Liver (tissue), 9 donors: ENCODE data around the gene IFITM5. TPM values are rescaled to one million over a fixed set of nuclear protein-coding genes. Genes with fewer than 3 reads are reported as not detected.

Source experiments
- DNase-seq: peaks from one replicate; pipeline ENCODE4 v3.0.0-alpha.2; 2017; ENCODE audit warnings: low spot score
- H3K27ac ChIP-seq, 2 donors: one replicate each; pipeline ENCODE4 v1.7.0; 2013; ENCODE audit warnings: inconsistent platforms in 2 of 2, low read length in 2 of 2, control low read depth in 1 of 2, low read depth in 1 of 2, mild to moderate bottlenecking in 1 of 2
- H3K27me3 ChIP-seq, 4 donors: one replicate each; pipeline versions ENCODE4 v1.6.1 to v1.7.0; 2013; ENCODE audit warnings: low read length in 3 of 4, inconsistent platforms in 1 of 4, mild to moderate bottlenecking in 1 of 4, moderate library complexity in 1 of 4; ENCODE audit not compliant: control insufficient read depth in 4 of 4, insufficient read depth in 4 of 4
- H3K36me3 ChIP-seq, 4 donors: one replicate each; pipeline versions ENCODE4 v1.6.1 to v1.7.0; 2013; ENCODE audit warnings: low read length in 3 of 4, mild to moderate bottlenecking in 3 of 4, low read depth in 1 of 4, moderate library complexity in 1 of 4; ENCODE audit not compliant: control insufficient read depth in 4 of 4, insufficient read depth in 3 of 4
- H3K4me1 ChIP-seq, 4 donors: one replicate each; pipeline versions ENCODE4 v1.6.1 to v1.7.0; 2013; ENCODE audit warnings: low read length in 3 of 4, mild to moderate bottlenecking in 3 of 4, moderate library complexity in 1 of 4; ENCODE audit not compliant: control insufficient read depth in 4 of 4, insufficient read depth in 4 of 4
- H3K4me3 ChIP-seq, 3 donors: one replicate each; pipeline versions ENCODE4 v1.6.1 to v1.7.0; 2013; ENCODE audit warnings: low read length in 3 of 3, control low read depth in 1 of 3, low read depth in 1 of 3, mild to moderate bottlenecking in 1 of 3
- H3K9ac ChIP-seq, 2 donors: one replicate each; pipeline ENCODE4 v1.7.0; 2013; ENCODE audit warnings: low read length in 2 of 2, mild to moderate bottlenecking in 2 of 2, moderate library complexity in 2 of 2, control low read depth in 1 of 2, low read depth in 1 of 2
- H3K9me3 ChIP-seq, 4 donors: one replicate each; pipeline versions ENCODE4 v1.6.1 to v1.7.0; 2013; ENCODE audit warnings: low read length in 3 of 4; ENCODE audit not compliant: control insufficient read depth in 4 of 4
- ATF3 ChIP-seq: IDR thresholded peaks from 2 replicates; pipeline ENCODE4 v1.6.1; 2016; ENCODE audit warnings: antibody characterized with exemption
- CTCF ChIP-seq: fragments of 150-350 bp; IDR thresholded peaks from 2 replicates; pipeline ENCODE4 v1.5.1; 2017; ENCODE audit warnings: improper control_type of control experiment, low read depth, low read length; ENCODE audit not compliant: missing input control
- EGR1 ChIP-seq, 2 donors: IDR thresholded peaks; 2 replicates each; pipeline ENCODE4 v1.6.1; 2016 to 2018; ENCODE audit warnings: antibody characterized with exemption in 2 of 2, low read depth in 2 of 2
- FOXA1 ChIP-seq: IDR thresholded peaks from 2 replicates; pipeline ENCODE4 v1.6.1; 2016; ENCODE audit warnings: antibody characterized with exemption
- FOXA2 ChIP-seq: IDR thresholded peaks from 2 replicates; pipeline ENCODE4 v1.6.1; 2016; ENCODE audit warnings: antibody characterized with exemption
- GABPA ChIP-seq, 2 donors: IDR thresholded peaks in 1 of 2; conservative IDR thresholded peaks in 1 of 2; 2 replicates each; pipeline ENCODE4 v1.6.1; 2016; ENCODE audit warnings: antibody characterized with exemption in 2 of 2, mild to moderate bottlenecking in 1 of 2, moderate library complexity in 1 of 2
- HNF4A ChIP-seq, 2 donors: conservative IDR thresholded peaks; 2 replicates each; pipeline ENCODE4 v1.6.1; 2016; ENCODE audit warnings: antibody characterized with exemption in 2 of 2, mild to moderate bottlenecking in 2 of 2
- HNF4G ChIP-seq: IDR thresholded peaks from 2 replicates; pipeline ENCODE4 v1.6.1; 2016; ENCODE audit warnings: antibody characterized with exemption
- JUND ChIP-seq, 2 donors: IDR thresholded peaks; 2 replicates each; pipeline ENCODE4 v1.6.1; 2016; ENCODE audit warnings: antibody characterized with exemption in 2 of 2
- MAX ChIP-seq: IDR thresholded peaks from 2 replicates; pipeline ENCODE4 v1.6.1; 2016; ENCODE audit warnings: antibody characterized with exemption
- NR2F2 ChIP-seq: IDR thresholded peaks from 2 replicates; pipeline ENCODE4 v1.6.1; 2016; ENCODE audit warnings: antibody characterized with exemption
- RAD21 ChIP-seq, 2 donors: IDR thresholded peaks; 2 replicates each; pipeline ENCODE4 v1.6.1; 2016; ENCODE audit warnings: antibody characterized with exemption in 2 of 2, mild to moderate bottlenecking in 2 of 2
- RXRA ChIP-seq, 2 donors: IDR thresholded peaks; 2 replicates each; pipeline ENCODE4 v1.6.1; 2017 to 2018; ENCODE audit warnings: antibody characterized with exemption in 2 of 2, mild to moderate bottlenecking in 1 of 2
- SP1 ChIP-seq: IDR thresholded peaks from 2 replicates; pipeline ENCODE4 v1.6.1; 2018; ENCODE audit warnings: antibody characterized with exemption, mild to moderate bottlenecking
- TAF1 ChIP-seq: conservative IDR thresholded peaks from 2 replicates; pipeline ENCODE4 v1.6.1; 2016; ENCODE audit warnings: antibody characterized with exemption, mild to moderate bottlenecking
- YY1 ChIP-seq: IDR thresholded peaks from 2 replicates; pipeline ENCODE4 v1.6.1; 2016; ENCODE audit warnings: antibody characterized with exemption, mild to moderate bottlenecking
- ZBTB33 ChIP-seq: IDR thresholded peaks from 2 replicates; pipeline ENCODE4 v1.6.1; 2016; ENCODE audit warnings: antibody characterized with exemption
- WGBS: extraction: QIAGEN DNeasy Blood & Tissue Kit; methylation state at CpG from one replicate; pipeline ENCODE4 v1.1.7; 2013; 5-methylcytosine and 5-hydroxymethylcytosine counted together
- polyA plus RNA-seq, 2 donors: library from polyadenylated mRNA; stranded (reverse) in 1 of 2; unstranded in 1 of 2; fragments of 200-250 nt in 1 of 2; fragments of >200 nt in 1 of 2; fragmentation: Nextera tagmentation in 1 of 2; extraction: Ambion mirVana in 1 of 2; gene quantifications; one replicate each; pipeline versions ENCODE4 v1.2.1 to v1.2.3, GENCODE V29; 2013 to 2015
- total RNA-seq, 2 donors: library from RNA; depleted of rRNA; stranded (reverse); fragments of >200 nt; gene quantifications; one replicate each; pipeline ENCODE4 v1.2.3, GENCODE V29; 2014
- donor health status: healthy.
- donor health status: healthy.
- donor health status: healthy.
- donor health status: healthy.
- donor health status: healthy.

Gene IFITM5
- total and polyA plus RNA-seq, 4 donors, result not detected

- H3K27me3 ChIP-seq, result no peaks in the 10 kb centered on the region
- H3K4me3 ChIP-seq, result no peak overlapping the region
- H3K36me3 ChIP-seq, result no peaks in the 10 kb centered on the region
- no peaks in the 10 kb centered on the region for H3K9me3 ChIP-seq
- 85% methylated on average over 17 of the region's 17 CpGs for WGBS
- no peak overlapping the region for H3K9ac ChIP-seq
- no peak for DNase-seq
- peak overlapping the region; percentile 82 to 92 for H3K27ac ChIP-seq
- peaks cover 3 to 15% (median 10%) of the 10 kb centered on the region in 4 donors for H3K4me1 ChIP-seq
- TF ChIP-seq SP1, result no peak
- no peak for TF ChIP-seq ZBTB33
- no peak for TF ChIP-seq FOXA1
- TF ChIP-seq CTCF, result no peak
- TF ChIP-seq NR2F2, result no peak
- no peak for TF ChIP-seq RAD21 (IDR thresholded peaks at IDR 0.05)
Observed at GRCh38 chr11:306645-307371, 7.5 kb upstream of the IFITM5 start.

- no peak for DNase-seq
- TF ChIP-seq RAD21 (IDR thresholded peaks at IDR 0.05), result no peak
- TF ChIP-seq EGR1 (IDR thresholded peaks at IDR 0.05; ENCODE audit: low read depth in 2 of 2), result no peak
- TF ChIP-seq CTCF, result no peak
- TF ChIP-seq TAF1, result no peak
- TF ChIP-seq ZBTB33, result no peak
- TF ChIP-seq YY1, result no peak
- TF ChIP-seq GABPA (IDR thresholded peaks at IDR 0.05 in 1 of 2, conservative IDR thresholded peaks at IDR 0.05 in 1 of 2), result no peak
- TF ChIP-seq MAX, result no peak
- no peak for TF ChIP-seq ATF3
- no peak for TF ChIP-seq RXRA (IDR thresholded peaks at IDR 0.05)
- no peak for TF ChIP-seq JUND (IDR thresholded peaks at IDR 0.05)
- no peak for TF ChIP-seq NR2F2
- TF ChIP-seq SP1, result no peak
- no peak for TF ChIP-seq FOXA2
- TF ChIP-seq HNF4G, result no peak
- no peak for TF ChIP-seq HNF4A (conservative IDR thresholded peaks at IDR 0.05)
- no peak for TF ChIP-seq FOXA1
- H3K4me3 ChIP-seq, result no peak overlapping the region
- no peaks in the 10 kb centered on the region for H3K27me3 ChIP-seq
- no peaks in the 10 kb centered on the region for H3K36me3 ChIP-seq
- H3K4me1 ChIP-seq, result peaks cover 3 to 15% (median 9%) of the 10 kb centered on the region in 4 donors
- no peak overlapping the region for H3K9ac ChIP-seq
- H3K9me3 ChIP-seq, result no peaks in the 10 kb centered on the region
- H3K27ac ChIP-seq, result no peak overlapping the region
- 92% methylated on average over 10 of the region's 10 CpGs for WGBS
Observed at GRCh38 chr11:305844-306211, 6.5 kb upstream of the IFITM5 start.
